CD4-positive, alpha-beta memory T cell (primary cell): Measurements from ENCODE around the gene TACC2. TPM values are rescaled to one million over a fixed set of nuclear protein-coding genes. Genes with fewer than 3 reads are reported as not detected.
"Not testable (repeated sequence)": the region's sequence is repeated elsewhere in the genome, so short reads cannot be mapped to it uniquely, and the experiment has no call there.

Experiments
- CTCF ChIA-PET: fragments of 350-600 bp; sonication (Branson Sonifier 250); formaldehyde crosslinking; loops from one replicate; lab custom pipeline; 2021; ENCODE audit warnings: inconsistent platforms; ENCODE audit not compliant: partially characterized antibody; lab: Charles Lee
- POLR2A ChIA-PET: fragments of 350-600 bp; sonication (Branson Sonifier 250); formaldehyde crosslinking; loops from one replicate; lab custom pipeline; 2021; ENCODE audit not compliant: partially characterized antibody; lab: Charles Lee
- DNase-seq, 5 donors: peaks; one replicate each; pipeline versions ENCODE4 v3.0.0 to v3.0.0-alpha.2; 2020 to 2022; ENCODE audit warnings: mixed read lengths in 1 of 5
- H3K27ac ChIP-seq: one replicate; pipeline ENCODE4 v1.7.0; 2013; ENCODE audit warnings: low read depth, low read length
- H3K27me3 ChIP-seq: 2 replicates; pipeline ENCODE4 v1.7.0; 2013; ENCODE audit warnings: mild to moderate bottlenecking, low read length, moderate library complexity; ENCODE audit not compliant: insufficient read depth
- H3K36me3 ChIP-seq: 2 replicates; pipeline ENCODE4 v1.7.0; 2013; ENCODE audit warnings: mild to moderate bottlenecking, low read length, moderate library complexity; ENCODE audit not compliant: insufficient read depth
- H3K4me1 ChIP-seq: 2 replicates; pipeline ENCODE4 v1.7.0; 2013; ENCODE audit warnings: mild to moderate bottlenecking, low read length, moderate library complexity; ENCODE audit not compliant: insufficient read depth
- H3K4me3 ChIP-seq, 2 donors: one replicate each; pipeline ENCODE4 v1.7.0; 2013; ENCODE audit warnings: low read length in 2 of 2, mild to moderate bottlenecking in 1 of 2
- H3K9me3 ChIP-seq, 2 donors: one replicate each; pipeline ENCODE4 v1.7.0; 2013; ENCODE audit warnings: low read length in 2 of 2, control low read depth in 1 of 2; ENCODE audit not compliant: control insufficient read depth in 1 of 2
- H3K27ac Mint-ChIP-seq, 7 donors: one replicate each; pipeline ENCODE4 v1.8.0; 2020 to 2021; ENCODE audit warnings: mixed read lengths in 7 of 7, mild to moderate bottlenecking in 6 of 7, inconsistent platforms in 3 of 7, moderate library complexity in 3 of 7
- H3K27me3 Mint-ChIP-seq, 2 donors: one replicate each; pipeline ENCODE4 v1.8.0; 2020 to 2021; ENCODE audit warnings: mixed read lengths in 2 of 2
- H3K36me3 Mint-ChIP-seq, 2 donors: one replicate each; pipeline ENCODE4 v1.8.0; 2020 to 2021; ENCODE audit warnings: mixed read lengths in 2 of 2, inconsistent platforms in 1 of 2, mild to moderate bottlenecking in 1 of 2
- H3K4me1 Mint-ChIP-seq, 4 donors: one replicate each; pipeline ENCODE4 v1.8.0; 2020 to 2021; ENCODE audit warnings: mixed read lengths in 4 of 4, mild to moderate bottlenecking in 1 of 4
- H3K4me3 Mint-ChIP-seq, 8 donors: one replicate each; pipeline ENCODE4 v1.8.0; 2020 to 2021; ENCODE audit warnings: mixed read lengths in 8 of 8, mild to moderate bottlenecking in 7 of 8, moderate library complexity in 6 of 8, inconsistent platforms in 3 of 8
- H3K9me3 Mint-ChIP-seq, 8 donors: one replicate each; pipeline ENCODE4 v1.8.0; 2020 to 2021; ENCODE audit warnings: mixed read lengths in 8 of 8, mild to moderate bottlenecking in 5 of 8, inconsistent platforms in 3 of 8, moderate library complexity in 1 of 8
- intact Hi-C: fragments of 100-400 bp; cut with micrococcal nuclease; formaldehyde crosslinking; loops from one replicate; pipeline ENCODE4 v1.15.1; 2023
- polyA plus RNA-seq, 2 donors: library from polyadenylated mRNA; unstranded; fragments of 300-500 nt; fragmentation: Illumina TruSeq; gene quantifications; one replicate each; pipeline ENCODE4 v1.2.3, GENCODE V29; 2021
- total RNA-seq, 2 experiments: library from RNA; stranded (reverse); gene quantifications; one replicate each; pipeline ENCODE4 v1.2.3, GENCODE V29; 2021

TACC2 gene
- total and polyA plus RNA-seq, 4 experiments from 2014 or later = not detected

GRCh38 chr10:122018951-122019413, 30.0 kb downstream of the TACC2 start:
- H3K9me3 Mint-ChIP-seq = peaks cover 0 to 5% (median 0%) of the 10 kb centered on the region in 8 donors
- DNase-seq = no peak
- no peaks in the 10 kb centered on the region for H3K4me1 ChIP-seq
- ChIA-PET CTCF (no interaction called here), POLR2A (no interaction called here)
- no peaks in the 10 kb centered on the region for H3K9me3 ChIP-seq
- no peaks in the 10 kb centered on the region for H3K36me3 Mint-ChIP-seq
- peaks cover 3 to 5% of the 10 kb centered on the region in 2 donors for H3K27me3 Mint-ChIP-seq
- no peaks in the 10 kb centered on the region for H3K27me3 ChIP-seq
- H3K27ac ChIP-seq = no peak overlapping the region
- H3K4me3 Mint-ChIP-seq = no peak overlapping the region
- no peak overlapping the region for H3K27ac Mint-ChIP-seq
- H3K36me3 ChIP-seq = no peaks in the 10 kb centered on the region
- intact Hi-C loops = no loop called here
- peaks cover 0 to 1% (median 0%) of the 10 kb centered on the region in 4 donors for H3K4me1 Mint-ChIP-seq
- no peak overlapping the region for H3K4me3 ChIP-seq

- intact Hi-C loops = no loop called here
- ChIA-PET CTCF (no interaction called here), POLR2A (no interaction called here)
- no peaks in the 10 kb centered on the region for H3K4me1 ChIP-seq
- no peak overlapping the region for H3K4me3 ChIP-seq
- Mint-ChIP-seq H3K9me3 (peaks cover 0 to 5% (median 0%) of the 10 kb centered on the region in 8 donors), H3K36me3 (no peaks in the 10 kb centered on the region), H3K4me1 (peaks cover 0 to 1% (median 0%) of the 10 kb centered on the region in 4 donors), H3K4me3 (no peak overlapping the region), H3K27ac (no peak overlapping the region), H3K27me3 (peaks cover 3 to 5% of the 10 kb centered on the region in 2 donors)
- no peak for DNase-seq
- no peaks in the 10 kb centered on the region for H3K27me3 ChIP-seq
- H3K27ac ChIP-seq = no peak overlapping the region
- H3K9me3 ChIP-seq = no peaks in the 10 kb centered on the region
- no peaks in the 10 kb centered on the region for H3K36me3 ChIP-seq
Measured at GRCh38 chr10:122019414-122019975, 30.5 kb downstream of the TACC2 start.

DNA sequence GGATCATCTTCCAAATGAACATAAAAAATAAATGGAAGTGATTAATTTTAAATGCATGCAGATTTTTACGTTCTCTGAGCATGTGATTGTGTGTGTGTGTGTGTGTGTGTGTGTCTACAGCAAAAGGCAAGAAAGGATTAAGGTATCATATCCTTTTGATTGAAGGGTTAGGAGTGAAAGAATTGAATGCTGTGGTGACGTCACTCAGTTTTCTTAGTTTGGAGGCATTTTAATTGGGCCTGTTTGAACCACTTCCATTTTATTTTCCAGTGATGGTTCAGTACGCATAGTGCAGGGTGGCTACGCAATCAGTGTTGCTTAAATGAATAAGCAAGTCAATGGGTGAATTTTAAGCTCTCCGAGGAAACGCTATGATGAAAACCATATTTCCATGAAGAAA, 31.3 kb downstream of the TACC2 start:
- Histone ChIP-seq H3K4me3 (no peak overlapping the region), H3K27ac (no peak overlapping the region), H3K36me3 (no peaks in the 10 kb centered on the region), H3K4me1 (no peaks in the 10 kb centered on the region), H3K27me3 (no peaks in the 10 kb centered on the region), H3K9me3 (no peaks in the 10 kb centered on the region)
- Mint-ChIP-seq H3K9me3 (peaks cover 0 to 5% (median 0%) of the 10 kb centered on the region in 8 donors), H3K27ac (no peak overlapping the region), H3K36me3 (no peaks in the 10 kb centered on the region), H3K27me3 (peaks cover 3 to 5% of the 10 kb centered on the region in 2 donors), H3K4me1 (peaks cover 0 to 1% (median 0%) of the 10 kb centered on the region in 4 donors), H3K4me3 (no peak overlapping the region)
- intact Hi-C loops = no loop called here
- ChIA-PET CTCF (no interaction called here), POLR2A (no interaction called here)
- no peak for DNase-seq

DNA sequence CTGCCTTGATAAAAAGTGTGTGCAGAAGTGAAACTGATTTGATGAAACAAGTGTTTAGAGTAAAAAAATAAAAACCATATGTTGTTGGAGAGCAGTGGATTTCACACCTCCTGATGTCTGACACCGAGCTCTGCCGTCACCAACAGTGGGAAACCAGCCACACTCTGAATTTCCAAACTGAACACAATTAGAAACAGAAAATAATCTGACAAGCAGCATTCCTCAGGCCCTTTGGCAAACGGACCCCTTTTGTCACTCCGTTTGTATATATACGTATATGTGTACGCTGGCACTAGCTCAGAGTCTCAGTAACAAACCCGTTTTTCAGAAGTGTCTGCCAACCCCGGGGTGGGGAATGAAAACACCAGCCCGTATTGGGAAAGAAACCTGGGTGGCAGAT, 32.4 kb downstream of the TACC2 start:
- intact Hi-C loops = no loop called here
- Histone ChIP-seq H3K36me3 (no peaks in the 10 kb centered on the region), H3K4me1 (no peaks in the 10 kb centered on the region), H3K27ac (no peak overlapping the region), H3K9me3 (no peaks in the 10 kb centered on the region), H3K27me3 (no peaks in the 10 kb centered on the region), H3K4me3 (no peak overlapping the region)
- Mint-ChIP-seq H3K27me3 (peaks cover 3 to 5% of the 10 kb centered on the region in 2 donors), H3K36me3 (no peaks in the 10 kb centered on the region), H3K9me3 (peaks cover 0 to 5% (median 0%) of the 10 kb centered on the region in 8 donors), H3K27ac (peak overlapping the region in 1 of 7 donors; percentile 29), H3K4me3 (no peak overlapping the region), H3K4me1 (peaks cover 0 to 1% (median 0%) of the 10 kb centered on the region in 4 donors)
- CTCF ChIA-PET = interaction anchor here (1.7 kb wide), 1 partner anchor 10 kb away, joined by 3 read pairs; no protein-coding TSS in a partner anchor
- no peak for DNase-seq
- POLR2A ChIA-PET = no interaction called here

DNA sequence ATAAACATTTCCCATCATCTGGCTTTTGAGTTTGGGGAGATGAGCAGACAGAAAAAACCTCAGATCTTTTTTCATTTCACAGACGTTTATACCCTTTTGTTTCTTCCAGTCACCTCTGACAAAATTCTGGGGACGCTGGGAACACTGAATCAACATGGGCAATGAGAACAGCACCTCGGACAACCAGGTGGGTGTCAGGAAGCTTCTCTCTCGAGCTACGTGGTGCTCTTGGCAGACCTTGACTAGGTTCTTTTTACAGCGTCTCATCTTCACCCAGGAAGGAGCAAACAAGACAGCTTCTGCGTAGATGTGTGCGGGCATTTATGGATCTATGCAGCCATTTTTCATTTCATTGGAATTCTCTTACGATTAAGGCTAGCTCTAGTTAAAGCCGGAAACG, 32.9 kb downstream of the TACC2 start:
- peaks cover 0 to 5% (median 0%) of the 10 kb centered on the region in 8 donors for H3K9me3 Mint-ChIP-seq
- peaks cover 3% of the 10 kb centered on the region in 2 donors for H3K27me3 Mint-ChIP-seq
- no peaks in the 10 kb centered on the region for H3K36me3 Mint-ChIP-seq
- H3K4me3 Mint-ChIP-seq = no peak overlapping the region
- no peaks in the 10 kb centered on the region for H3K4me1 ChIP-seq
- H3K27me3 ChIP-seq = no peaks in the 10 kb centered on the region
- CTCF ChIA-PET = interaction anchor here (1.7 kb wide), 1 partner anchor 11 kb away, joined by 3 read pairs; no protein-coding TSS in a partner anchor
- no peaks in the 10 kb centered on the region for H3K36me3 ChIP-seq
- no peaks in the 10 kb centered on the region for H3K9me3 ChIP-seq
- no peak overlapping the region for H3K4me3 ChIP-seq
- DNase-seq = no peak
- H3K4me1 Mint-ChIP-seq = peaks cover 0 to 1% (median 0%) of the 10 kb centered on the region in 4 donors
- POLR2A ChIA-PET = no interaction called here
- peak overlapping the region in 1 of 7 donors; percentile 37 for H3K27ac Mint-ChIP-seq
- no peak overlapping the region for H3K27ac ChIP-seq
- intact Hi-C loops = no loop called here

GRCh38 chr10:122022276-122022675, 33.3 kb downstream of the TACC2 start:
- Mint-ChIP-seq H3K9me3 (peaks cover 0 to 2% (median 0%) of the 10 kb centered on the region in 8 donors), H3K27ac (no peak overlapping the region), H3K4me1 (peaks cover 0 to 1% (median 0%) of the 10 kb centered on the region in 4 donors), H3K36me3 (no peaks in the 10 kb centered on the region), H3K4me3 (no peak overlapping the region), H3K27me3 (peaks cover 2 to 3% of the 10 kb centered on the region in 2 donors)
- no peaks in the 10 kb centered on the region for H3K9me3 ChIP-seq
- no peak for DNase-seq
- no peaks in the 10 kb centered on the region for H3K36me3 ChIP-seq
- H3K4me3 ChIP-seq = no peak overlapping the region
- intact Hi-C loops = no loop called here
- no peaks in the 10 kb centered on the region for H3K27me3 ChIP-seq
- H3K4me1 ChIP-seq = no peaks in the 10 kb centered on the region
- ChIA-PET CTCF (interaction anchor here (1.7 kb wide), 1 partner anchor 11 kb away, joined by 3 read pairs; no protein-coding TSS in a partner anchor), POLR2A (no interaction called here)
- H3K27ac ChIP-seq = no peak overlapping the region

DNA sequence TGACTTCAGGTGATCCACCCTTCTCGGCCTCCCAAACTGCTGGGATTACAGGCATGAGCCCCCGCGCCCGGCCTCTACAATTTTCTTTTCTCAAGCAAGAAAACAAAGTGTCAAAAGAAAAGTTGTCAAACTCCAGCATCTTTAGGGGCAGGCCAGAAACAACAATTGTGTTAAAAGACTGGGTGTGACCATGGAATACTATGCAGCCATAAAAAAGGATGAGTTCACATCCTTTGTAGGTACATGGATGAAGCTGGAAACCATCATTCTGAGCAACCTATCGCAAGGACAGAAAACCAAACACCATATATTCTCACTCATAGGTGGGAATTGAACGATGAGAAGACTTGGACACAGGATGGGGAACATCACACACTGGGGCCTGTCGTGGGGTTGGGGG, 34.3 kb downstream of the TACC2 start:
- H3K9me3 Mint-ChIP-seq, H3K4me3 Mint-ChIP-seq, intact Hi-C loops, H3K27ac Mint-ChIP-seq, DNase-seq, H3K4me3 ChIP-seq, POLR2A ChIA-PET, H3K4me1 Mint-ChIP-seq, H3K36me3 Mint-ChIP-seq, H3K27me3 ChIP-seq, H3K27ac ChIP-seq, H3K27me3 Mint-ChIP-seq, H3K9me3 ChIP-seq, H3K36me3 ChIP-seq, H3K4me1 ChIP-seq: not testable (repeated sequence)
- CTCF ChIA-PET = interaction anchor here (1.7 kb wide), 1 partner anchor 12 kb away, joined by 3 read pairs; no protein-coding TSS in a partner anchor
